Endothelial cell of umbilical vein (primary cell): ENCODE results near the gene CPEB1. TPM values are rescaled to one million over a fixed set of nuclear protein-coding genes. Genes with fewer than 3 reads are reported as not detected.

Source experiments
- BruUV-seq: library from RNA; stranded (reverse); fragments of 400-500 nt; replicated peaks from 2 replicates; lab custom pipeline; 2021; lab: Mats Ljungman, UMichigan
- CTCF ChIA-PET: fragments of 300-600, 350-600 bp; sonication (Branson Sonifier 250); formaldehyde crosslinking; loops from one replicate; lab custom pipeline; 2021; ENCODE audit warnings: antibody characterized with exemption, inconsistent platforms; lab: Charles Lee
- POLR2A ChIA-PET: fragments of 300-600, 350-600 bp; sonication (Branson Sonifier 250); formaldehyde crosslinking; loops from one replicate; lab custom pipeline; 2021; ENCODE audit warnings: antibody characterized with exemption, inconsistent platforms; lab: Charles Lee
- DNase-seq: peaks from one replicate; pipeline ENCODE4 v3.0.0-alpha.2; 2011; ENCODE audit warnings: low read depth, low spot score
- FAIRE-seq: peaks from 2 replicates; lab custom pipeline; 2011; peaks lifted over from hg19 to GRCh38; lab: Jason Lieb, UNC
- H2AFZ ChIP-seq: 2 replicates; pipeline ENCODE4 v1.6.0; 2012; ENCODE audit warnings: low read depth, low read length, control low read depth, inconsistent platforms
- H3K27ac ChIP-seq: 2 replicates; pipeline ENCODE4 v1.5.1; 2011; ENCODE audit warnings: low read depth, mild to moderate bottlenecking, control low read depth, low read length, moderate library complexity; ENCODE audit not compliant: insufficient read depth
- H3K27me3 ChIP-seq, 2 experiments: 2 replicates each; pipeline versions ENCODE4 v1.6.0 to v1.6.1; 2011; ENCODE audit warnings: low read length in 2 of 2, mixed read lengths in 1 of 2; ENCODE audit not compliant: control insufficient read depth in 2 of 2, insufficient read depth in 2 of 2
- H3K36me3 ChIP-seq, 2 experiments: 2 replicates in 1 of 2; 3 replicates in 1 of 2; pipeline ENCODE4 v1.5.1; 2011; ENCODE audit warnings: low read length in 2 of 2, mild to moderate bottlenecking in 1 of 2, moderate library complexity in 1 of 2; ENCODE audit not compliant: control insufficient read depth in 2 of 2, insufficient read depth in 2 of 2; ENCODE audit errors: extremely low read depth in 1 of 2
- H3K4me1 ChIP-seq: 3 replicates; pipeline ENCODE4 v1.5.1; 2011; ENCODE audit warnings: mild to moderate bottlenecking, low read length; ENCODE audit not compliant: control insufficient read depth, insufficient read depth; ENCODE audit errors: extremely low read depth
- H3K4me2 ChIP-seq: 2 replicates; pipeline ENCODE4 v1.6.1; 2011; ENCODE audit warnings: low read length, control low read depth, mixed read lengths; ENCODE audit not compliant: insufficient read depth
- H3K4me3 ChIP-seq, 3 experiments: fragments of 200-600 bp in 1 of 3; sonication (generic), shearing (Covaris generic) in 1 of 3; replicated peaks in 1 of 3; 2 replicates each; pipeline ENCODE4 v1.5.1; 2011 to 2016; ENCODE audit warnings: control low read depth in 3 of 3, low read length in 3 of 3, mild to moderate bottlenecking in 2 of 3, inconsistent platforms in 1 of 3, low read depth in 1 of 3, moderate library complexity in 1 of 3; ENCODE audit not compliant: insufficient read depth in 1 of 3
- H3K79me2 ChIP-seq: 2 replicates; pipeline ENCODE4 v1.6.0; 2012; ENCODE audit warnings: low read length, inconsistent platforms; ENCODE audit not compliant: control insufficient read depth, insufficient read depth
- H3K9ac ChIP-seq: replicated peaks from 2 replicates; pipeline ENCODE3; 2011; ENCODE audit warnings: low read length, control low read depth; ENCODE audit not compliant: insufficient read depth; ENCODE audit errors: extremely low read depth
- H3K9me1 ChIP-seq: replicated peaks from 3 replicates; pipeline ENCODE4 v1.6.0; 2011; ENCODE audit warnings: mild to moderate bottlenecking, low read length; ENCODE audit not compliant: control insufficient read depth, insufficient read depth; ENCODE audit errors: extremely low read depth
- H3K9me3 ChIP-seq: replicated peaks from 2 replicates; pipeline ENCODE4 v1.5.1; 2012; ENCODE audit warnings: low read length, inconsistent platforms; ENCODE audit not compliant: control insufficient read depth, insufficient read depth
- H4K20me1 ChIP-seq: replicated peaks from 2 replicates; pipeline ENCODE3; 2011; ENCODE audit warnings: mild to moderate bottlenecking, low read length; ENCODE audit not compliant: control insufficient read depth, insufficient read depth; ENCODE audit errors: extremely low read depth
- CTCF ChIP-seq, 2 donors: IDR thresholded peaks; 1 replicate in 1 of 2; 2 replicates in 1 of 2; pipeline ENCODE4 v1.5.1; 2011; ENCODE audit warnings: low read length in 2 of 2, mild to moderate bottlenecking in 2 of 2, moderate library complexity in 2 of 2, control low read depth in 1 of 2, inconsistent platforms in 1 of 2, low read depth in 1 of 2; ENCODE audit not compliant: insufficient read depth in 1 of 2; ENCODE audit errors: extremely low read depth in 1 of 2
- EZH2 ChIP-seq: IDR thresholded peaks from 2 replicates; pipeline ENCODE4 v1.6.1; 2012; ENCODE audit warnings: borderline replicate concordance, low read depth, mild to moderate bottlenecking, moderate library complexity, low read length, inconsistent platforms; ENCODE audit not compliant: severe bottlenecking
- FOS ChIP-seq: IDR thresholded peaks from 2 replicates; pipeline ENCODE4 v1.6.1; 2011; ENCODE audit warnings: mild to moderate bottlenecking, low read length, moderate library complexity, borderline replicate concordance; ENCODE audit not compliant: insufficient read depth
- GATA2 ChIP-seq: IDR thresholded peaks from 2 replicates; pipeline ENCODE4 v1.7.0; 2011; ENCODE audit warnings: low read depth, mild to moderate bottlenecking, moderate library complexity, mixed read lengths, low read length; ENCODE audit not compliant: insufficient read length, insufficient read depth
- JUN ChIP-seq: IDR thresholded peaks from 2 replicates; pipeline ENCODE4 v1.6.1; 2011; ENCODE audit warnings: borderline replicate concordance, low read depth; ENCODE audit not compliant: insufficient read length, insufficient read depth
- MAX ChIP-seq: IDR thresholded peaks from 2 replicates; pipeline ENCODE4 v1.6.1; 2011; ENCODE audit not compliant: insufficient read depth, insufficient read length
- MYC ChIP-seq: IDR thresholded peaks from one replicate; pipeline ENCODE4 v1.6.1; 2011; ENCODE audit warnings: mild to moderate bottlenecking, low read depth, low read length
- POLR2A ChIP-seq: IDR thresholded peaks from 2 replicates; pipeline ENCODE4 v1.6.1; 2012; ENCODE audit warnings: low read depth, mild to moderate bottlenecking, control low read depth, low read length
- POLR2AphosphoS5 ChIP-seq: IDR thresholded peaks from 2 replicates; pipeline ENCODE4 v1.6.1; 2012; ENCODE audit warnings: low read depth, mild to moderate bottlenecking, control low read depth, low read length, moderate library complexity; ENCODE audit not compliant: insufficient read depth
- dilution Hi-C: fragments of 300-500 bp; cut with MboI; formaldehyde crosslinking; loops from one replicate; pipeline ENCODE4 v1.15.0; 2019; ENCODE audit warnings: low sequenced_read_pairs; ENCODE audit not compliant: extremely low pct_ligation_motif_present
- intact Hi-C: fragments of 100-400 bp; cut with micrococcal nuclease; formaldehyde crosslinking; loops from one replicate; pipeline ENCODE4 v1.10.0; 2022
- polyA plus RNA-seq, 4 experiments: library from polyadenylated mRNA; depleted of rRNA in 3 of 4; stranded (reverse) in 3 of 4; unstranded in 1 of 4; fragments of >200 nt; gene quantifications; 2 replicates each; pipeline versions ENCODE4 v1.2.1 to v1.2.3, GENCODE V29; 2011 to 2012; ENCODE audit warnings: missing spikeins in 1 of 4
- total RNA-seq: library from RNA; stranded (reverse); gene quantifications from 2 replicates; pipeline ENCODE4 v1.2.3, GENCODE V29; 2021

Gene CPEB1
- total and polyA plus RNA-seq, 2 donors (not counting 3 experiments of a cell fraction or from before 2014, with no cell fraction given) = not detected

- peak; percentile 26 for FAIRE-seq
- Histone ChIP-seq H3K9me1 (no peaks in the 10 kb centered on the region), H3K4me1 (no peaks in the 10 kb centered on the region), H3K36me3 (no peaks in the 10 kb centered on the region), H3K79me2 (no peaks in the 10 kb centered on the region), H3K9ac (no peak overlapping the region), H3K27me3 (peaks cover 2 to 7% of the 10 kb centered on the region in 2 experiments), H4K20me1 (no peaks in the 10 kb centered on the region), H2AFZ (no peak overlapping the region), H3K4me2 (no peak overlapping the region), H3K4me3 (no peak overlapping the region), H3K27ac (no peak overlapping the region), H3K9me3 (no peaks in the 10 kb centered on the region)
- intact Hi-C loops (no loop called here), dilution Hi-C loops (no loop called here)
- ChIA-PET CTCF (no interaction called here), POLR2A (no interaction called here)
- no peak for TF ChIP-seq MAX
- no peak for TF ChIP-seq GATA2
- no peak for TF ChIP-seq POLR2AphosphoS5
- no peak for TF ChIP-seq CTCF (IDR thresholded peaks at IDR 0.05; ENCODE audit: extremely low read depth in 1 of 2, insufficient read depth in 1 of 2, low read depth in 1 of 2, low read length in 2 of 2)
- TF ChIP-seq POLR2A = no peak
- TF ChIP-seq MYC = no peak
- TF ChIP-seq FOS = no peak
- TF ChIP-seq JUN = no peak
- no peak for TF ChIP-seq EZH2
- DNase-seq = no peak
- BruUV-seq = no TSS peak
These were observed 59.4 kb downstream of the CPEB1 start for GRCh38 chr15:82587805-82588204.
